Activated CD4-positive, alpha-beta memory T cell treated with anti-CD3 and anti-CD28 coated beads, Interleukin-2, amount 10 ng/mL, durations not matched to agents 7 days and 5 days (primary cell): ENCODE measurements around the gene C3. TPM values are rescaled to one million over a fixed set of nuclear protein-coding genes. Genes with fewer than 3 reads are reported as not detected.

Experiments used
- total RNA-seq, 2 experiments: library from RNA; stranded (reverse); gene quantifications; one replicate each; pipeline ENCODE4 v1.2.3, GENCODE V29; 2021

C3 gene
- total RNA-seq, 2 experiments from 2014 or later: 0.28 to 0.60 TPM

Other genes starting within 250 kb of the C3 start
- 100 to 1,000 TPM in 1 of 2 experiments, 10 to 100 TPM in 1; 97.2 to 101 TPM for gene DENND1C, start 238.9 kb downstream of the C3 start, total RNA-seq
- 1 to 10 TPM; 2.5 to 3.0 TPM for gene TUBB4A, start 218.3 kb downstream of the C3 start, total RNA-seq
- gene TNFSF9, start 189.6 kb downstream of the C3 start, total RNA-seq: 1 to 10 TPM; 5.7 to 5.8 TPM
- gene CD70, start 129.5 kb downstream of the C3 start, total RNA-seq: 10 to 100 TPM; 64.1 to 64.4 TPM
- gene TNFSF14, start 50.5 kb downstream of the C3 start, total RNA-seq: 10 to 100 TPM; 17.3 to 18.4 TPM
- 100 to 1,000 TPM; 105 to 107 TPM for gene GPR108, start 16.9 kb upstream of the C3 start, total RNA-seq
- 10 to 100 TPM; 17.6 to 19.5 TPM for gene TRIP10, start 19.0 kb upstream of the C3 start, total RNA-seq
- gene SH2D3A, start 46.8 kb upstream of the C3 start, total RNA-seq: 10 to 100 TPM; 26.4 to 28.1 TPM
- gene VAV1, start 52.1 kb upstream of the C3 start, total RNA-seq: 100 to 1,000 TPM; 105 to 107 TPM
- 1 to 10 TPM; 1.4 to 1.8 TPM for gene ADGRE1, start 166.9 kb upstream of the C3 start, total RNA-seq